B cell (primary cell): ENCODE results near the gene SLC15A4.

Source experiments
- EZH2 ChIP-seq: IDR thresholded peaks from 2 replicates; pipeline ENCODE4 v1.6.1; 2012; ENCODE audit warnings: borderline replicate concordance, low read depth, mild to moderate bottlenecking, moderate library complexity, low read length; ENCODE audit not compliant: insufficient read depth, poor library complexity, severe bottlenecking
- TF ChIP-seq, protein P1 (sequence below): fragments of 200-600 bp; IDR thresholded peaks from one replicate; pipeline ENCODE4 v1.8.0; 2022; ENCODE audit warnings: antibody characterized with exemption, mild to moderate bottlenecking

DNA sequence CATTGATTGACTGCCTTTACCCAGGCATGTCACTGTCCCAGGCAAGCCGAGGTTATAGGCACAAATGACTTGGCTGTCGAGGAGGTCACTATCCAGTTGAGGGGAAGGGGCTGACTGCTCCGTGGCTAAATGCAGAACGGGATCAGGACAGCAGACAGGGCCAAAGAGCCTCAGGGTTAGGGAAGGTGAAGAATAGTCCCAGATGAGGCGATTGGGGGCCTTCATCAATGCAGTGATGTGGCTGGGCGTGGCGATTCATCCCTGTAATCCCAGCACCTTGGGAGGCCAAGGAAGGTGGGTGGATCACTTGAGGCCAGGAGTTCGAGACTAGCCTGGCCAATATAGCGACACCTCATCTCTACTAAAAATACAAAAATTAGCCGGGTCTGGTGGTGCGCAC lies 18.8 kb upstream of the SLC15A4 start:
- TF ChIP-seq, protein P1, sequence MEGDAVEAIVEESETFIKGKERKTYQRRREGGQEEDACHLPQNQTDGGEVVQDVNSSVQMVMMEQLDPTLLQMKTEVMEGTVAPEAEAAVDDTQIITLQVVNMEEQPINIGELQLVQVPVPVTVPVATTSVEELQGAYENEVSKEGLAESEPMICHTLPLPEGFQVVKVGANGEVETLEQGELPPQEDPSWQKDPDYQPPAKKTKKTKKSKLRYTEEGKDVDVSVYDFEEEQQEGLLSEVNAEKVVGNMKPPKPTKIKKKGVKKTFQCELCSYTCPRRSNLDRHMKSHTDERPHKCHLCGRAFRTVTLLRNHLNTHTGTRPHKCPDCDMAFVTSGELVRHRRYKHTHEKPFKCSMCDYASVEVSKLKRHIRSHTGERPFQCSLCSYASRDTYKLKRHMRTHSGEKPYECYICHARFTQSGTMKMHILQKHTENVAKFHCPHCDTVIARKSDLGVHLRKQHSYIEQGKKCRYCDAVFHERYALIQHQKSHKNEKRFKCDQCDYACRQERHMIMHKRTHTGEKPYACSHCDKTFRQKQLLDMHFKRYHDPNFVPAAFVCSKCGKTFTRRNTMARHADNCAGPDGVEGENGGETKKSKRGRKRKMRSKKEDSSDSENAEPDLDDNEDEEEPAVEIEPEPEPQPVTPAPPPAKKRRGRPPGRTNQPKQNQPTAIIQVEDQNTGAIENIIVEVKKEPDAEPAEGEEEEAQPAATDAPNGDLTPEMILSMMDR: no peak
- TF ChIP-seq EZH2: no peak
